GM12878 (cell line): ENCODE data around the gene ABCA13. TPM values are rescaled to one million over a fixed set of nuclear protein-coding genes. Genes with fewer than 3 reads are reported as not detected.

Source experiments
- ATAC-seq: fragments of 200-7000 bp; cut with Tn5 transposase; 3 replicates; pipeline ENCODE4 v1.9.1; 2020; ENCODE audit warnings: mild to moderate bottlenecking, moderate library complexity
- BruUV-seq: library from RNA; stranded (reverse); fragments of 400-500 nt; replicated peaks from 2 replicates; lab custom pipeline; 2021; lab: Mats Ljungman, UMichigan
- CTCF ChIA-PET: fragments of 300-600 bp; sonication (Branson Sonifier 250); formaldehyde crosslinking; extraction: SDS; loops from one replicate; lab custom pipeline; 2021; ENCODE audit warnings: inconsistent platforms; lab: Yijun Ruan, JAX
- POLR2A ChIA-PET: fragments of 350-600 bp; formaldehyde crosslinking; extraction: SDS; loops from one replicate; lab custom pipeline; 2021; ENCODE audit warnings: inconsistent platforms; lab: Charles Lee
- RAD21 ChIA-PET: fragments of 300-600 bp; sonication (Branson Sonifier 250); formaldehyde crosslinking; loops from one replicate; lab custom pipeline; 2023; ENCODE audit warnings: antibody characterized with exemption; ENCODE audit not compliant: unreplicated experiment; lab: Charles Lee
- SMC1A ChIA-PET: fragments of 300-600 bp; sonication (Branson Sonifier 250); formaldehyde crosslinking; loops from one replicate; lab custom pipeline; 2023; ENCODE audit not compliant: unreplicated experiment, uncharacterized antibody; lab: Charles Lee
- DNase-seq: peaks from one replicate; pipeline ENCODE4 v3.0.0-alpha.2; 2011; ENCODE audit warnings: low read depth, low spot score
- FAIRE-seq: peaks from 3 replicates; lab custom pipeline; 2011; peaks lifted over from hg19 to GRCh38; lab: Jason Lieb, UNC
- H2AFZ ChIP-seq: 2 replicates; pipeline ENCODE4 v1.6.0; 2011; ENCODE audit warnings: low read depth, low read length, control low read depth; ENCODE audit not compliant: control insufficient read depth
- H3K27ac ChIP-seq: 2 replicates; pipeline ENCODE4 v1.5.1; 2011; ENCODE audit warnings: control low read depth; ENCODE audit not compliant: control insufficient read depth, insufficient read depth
- H3K27me3 ChIP-seq, 2 experiments: replicated peaks in 1 of 2; 2 replicates each; pipeline versions ENCODE4 v1.6.0 to v1.6.1; 2011; ENCODE audit warnings: low read length in 1 of 2; ENCODE audit not compliant: control insufficient read depth in 2 of 2, insufficient read depth in 2 of 2
- H3K36me3 ChIP-seq, 2 experiments: 2 replicates each; pipeline ENCODE4 v1.5.1; 2011; ENCODE audit warnings: low read length in 1 of 2; ENCODE audit not compliant: control insufficient read depth in 2 of 2, insufficient read depth in 2 of 2
- H3K4me1 ChIP-seq: 2 replicates; pipeline ENCODE4 v1.6.1; 2011; ENCODE audit warnings: mild to moderate bottlenecking, low read length, moderate library complexity, mixed read lengths; ENCODE audit not compliant: control insufficient read depth, insufficient read depth
- H3K4me2 ChIP-seq: 2 replicates; pipeline ENCODE4 v1.6.0; 2011; ENCODE audit warnings: control low read depth; ENCODE audit not compliant: control insufficient read depth, insufficient read depth
- H3K4me3 ChIP-seq: fragments of 200-600 bp; sonication (generic); 2 replicates; pipeline ENCODE4 v1.5.1; 2016
- H3K79me2 ChIP-seq: 2 replicates; pipeline ENCODE4 v1.6.0; 2011; ENCODE audit warnings: low read length; ENCODE audit not compliant: control insufficient read depth, insufficient read depth
- H3K9ac ChIP-seq: 2 replicates; pipeline ENCODE4 v1.8.0; 2011; ENCODE audit warnings: low read length, control low read depth, mixed read lengths; ENCODE audit not compliant: control insufficient read depth, insufficient read depth
- H3K9me3 ChIP-seq: replicated peaks from 3 replicates; pipeline ENCODE4 v1.5.1; 2011; ENCODE audit warnings: mild to moderate bottlenecking, low read length; ENCODE audit not compliant: control insufficient read depth, insufficient read depth
- H4K20me1 ChIP-seq: 2 replicates; pipeline ENCODE4 v1.6.0; 2011; ENCODE audit not compliant: control insufficient read depth, insufficient read depth
- BHLHE40 ChIP-seq, 2 experiments: fragments of 450-650 bp in 1 of 2; IDR thresholded peaks; 2 replicates each; pipeline ENCODE4 v1.6.1; 2011 to 2017; ENCODE audit warnings: low read depth in 2 of 2, borderline replicate concordance in 1 of 2, improper control_type of control experiment in 1 of 2, low read length in 1 of 2, mild to moderate bottlenecking in 1 of 2
- CHD1 ChIP-seq: IDR thresholded peaks from 2 replicates; pipeline ENCODE4 v1.6.1; 2012; ENCODE audit warnings: low read depth, low read length, improper control_type of control experiment
- HDGF ChIP-seq: fragments of 450-650 bp; IDR thresholded peaks from 2 replicates; pipeline ENCODE4 v1.6.1; 2016; ENCODE audit warnings: antibody characterized with exemption
- JUND ChIP-seq: IDR thresholded peaks from 2 replicates; pipeline ENCODE4 v1.6.1; 2012; ENCODE audit warnings: low read depth, mild to moderate bottlenecking, low read length, improper control_type of control experiment, moderate library complexity
- KLF5 ChIP-seq: fragments of 450-650 bp; IDR thresholded peaks from 2 replicates; pipeline ENCODE4 v1.6.1; 2014; ENCODE audit warnings: mild to moderate bottlenecking; ENCODE audit not compliant: partially characterized antibody
- MTA2 ChIP-seq: fragments of 450-650 bp; IDR thresholded peaks from 2 replicates; pipeline ENCODE4 v1.6.1; 2016; ENCODE audit warnings: low read depth, mild to moderate bottlenecking, moderate library complexity
- NFYA ChIP-seq: IDR thresholded peaks from 2 replicates; pipeline ENCODE4 v1.6.1; 2011; ENCODE audit warnings: low read depth, mild to moderate bottlenecking, low read length, improper control_type of control experiment, borderline replicate concordance
- POLR2A ChIP-seq: IDR thresholded peaks from 2 replicates; pipeline ENCODE4 v1.6.1; 2011; ENCODE audit warnings: low read depth, mild to moderate bottlenecking, low read length
- POLR2AphosphoS2 ChIP-seq: IDR thresholded peaks from 2 replicates; pipeline ENCODE4 v1.6.1; 2011; ENCODE audit warnings: low read depth, mild to moderate bottlenecking, low read length, improper control_type of control experiment, moderate library complexity
- RCOR1 ChIP-seq: conservative IDR thresholded peaks from 2 replicates; pipeline ENCODE4 v1.6.1; 2012; ENCODE audit warnings: low read depth, low read length, improper control_type of control experiment
- SMARCA5 ChIP-seq: fragments of 450-650 bp; IDR thresholded peaks from 2 replicates; pipeline ENCODE4 v1.6.1; 2017; ENCODE audit warnings: mild to moderate bottlenecking
- SMC3 ChIP-seq: IDR thresholded peaks from 2 replicates; pipeline ENCODE4 v1.6.1; 2011; ENCODE audit warnings: low read length, improper control_type of control experiment, borderline replicate concordance
- TCF12 ChIP-seq: IDR thresholded peaks from 2 replicates; pipeline ENCODE4 v1.6.1; 2011; ENCODE audit warnings: low read depth, mild to moderate bottlenecking, low read length
- YBX1 ChIP-seq: fragments of 450-650 bp; IDR thresholded peaks from 2 replicates; pipeline ENCODE4 v1.6.1; 2016; ENCODE audit warnings: antibody characterized with exemption
- ZSCAN29 ChIP-seq: fragments of 450-650 bp; IDR thresholded peaks from 2 replicates; pipeline ENCODE4 v1.6.1; 2017; ENCODE audit warnings: mild to moderate bottlenecking, moderate library complexity
- WGBS: methylation state at CpG from one replicate; pipeline ENCODE4 v1.1.6; 2016; ENCODE audit warnings: low lambda C conversion rate; ENCODE audit not compliant: insufficient replicate concordance, insufficient coverage; ENCODE audit errors: missing lambda C conversion rate; 5-methylcytosine and 5-hydroxymethylcytosine counted together
- in situ Hi-C: fragments of 300-500 bp; cut with MboI; formaldehyde crosslinking; loops from 9 replicates; pipeline ENCODE4 v1.14.3; 2018; ENCODE audit warnings: mixed read lengths
- intact Hi-C: fragments of 100-400 bp; cut with micrococcal nuclease; formaldehyde crosslinking; loops from one replicate; pipeline ENCODE4 v1.14.2; 2022; ENCODE audit not compliant: unreplicated experiment
- polyA plus RNA-seq, 11 experiments: library from polyadenylated mRNA; depleted of rRNA in 4 of 11; unstranded in 6 of 11; stranded (reverse) in 5 of 11; fragments of >200 nt; fragmentation: Nextera tagmentation in 4 of 11; fragmentation: Illumina TruSeq in 1 of 11; extraction: Ambion mirVana in 4 of 11; extraction: Trizol in 1 of 11; gene quantifications; 1 replicate in 1 of 11; 2 replicates in 10 of 11; pipeline versions ENCODE4 v1.2.1 to v1.2.3, GENCODE V29; 2011 to 2016; ENCODE audit warnings: inconsistent platforms in 2 of 11, missing spikeins in 2 of 11, low read depth in 1 of 11
- total RNA-seq, 4 experiments: library from RNA; depleted of rRNA in 3 of 4; stranded (reverse); fragments of >200 nt in 3 of 4; fragmentation: Illumina TruSeq in 1 of 4; extraction: Trizol in 1 of 4; gene quantifications; 2 replicates each; pipeline versions ENCODE4 v1.2.1 to v1.2.3, GENCODE V29; 2013 to 2021
- TF ChIP-seq, protein P1 (sequence below): fragments of 450-650 bp; IDR thresholded peaks from 2 replicates; pipeline ENCODE4 v1.6.1; 2018; ENCODE audit warnings: borderline replicate concordance, mild to moderate bottlenecking; ENCODE audit not compliant: partially characterized antibody
- TF ChIP-seq, protein P2 (sequence below): IDR thresholded peaks from 2 replicates; pipeline ENCODE4 v1.6.1; 2011; ENCODE audit warnings: low read depth, mild to moderate bottlenecking, low read length, moderate library complexity, borderline replicate concordance; ENCODE audit errors: extremely low read depth

Gene ABCA13
- total and polyA plus RNA-seq, 10 of the 15 experiments (the other 5 are each of a cell fraction or from before 2014, with no cell fraction given) = under 0.01 to 0.98 (median 0.04) TPM; not detected in 2

DNA sequence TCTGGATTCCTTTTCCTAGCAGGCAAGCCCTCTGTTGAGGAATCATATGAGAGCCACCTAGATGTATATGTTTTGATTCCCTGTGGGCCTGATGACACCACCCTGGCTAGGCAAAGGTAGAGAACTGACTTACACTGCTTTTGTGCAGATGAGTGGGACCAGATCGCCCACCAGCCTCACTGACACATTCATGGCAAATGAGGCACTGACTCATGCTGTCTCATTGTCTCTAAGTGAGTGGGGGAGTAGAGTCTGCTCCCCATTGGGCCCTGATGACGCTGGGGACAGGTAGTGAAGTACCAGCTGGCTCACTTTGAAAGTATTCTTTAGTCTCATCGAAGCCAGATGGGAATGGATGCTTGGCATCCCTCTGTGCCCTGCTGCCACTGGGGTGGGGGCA is 326.3 kb downstream of the ABCA13 start:
- Histone ChIP-seq H3K9me3 (no peaks in the 10 kb centered on the region), H3K79me2 (no peaks in the 10 kb centered on the region), H4K20me1 (no peaks in the 10 kb centered on the region), H3K4me3 (no peak overlapping the region), H3K27me3 (no peaks in the 10 kb centered on the region), H3K27ac (no peak overlapping the region), H3K36me3 (no peaks in the 10 kb centered on the region), H3K4me2 (no peak overlapping the region), H2AFZ (no peak overlapping the region), H3K4me1 (no peaks in the 10 kb centered on the region), H3K9ac (no peak overlapping the region)
- POLR2A ChIA-PET = no interaction called here
- RAD21 ChIA-PET = no interaction called here
- TF ChIP-seq POLR2A (no peak), YBX1 (no peak), RCOR1 (no peak), SMARCA5 (no peak), MTA2 (no peak), POLR2AphosphoS2 (no peak)
- intact Hi-C loops (no loop called here), in situ Hi-C loops (no loop called here)
- no peak for ATAC-seq
- WGBS = 3% methylated on average over 3 of the region's 3 CpGs
- CTCF ChIA-PET = no interaction called here
- SMC1A ChIA-PET = no interaction called here
- DNase-seq = no peak
- FAIRE-seq = no peak
- BruUV-seq = no TSS peak

DNA sequence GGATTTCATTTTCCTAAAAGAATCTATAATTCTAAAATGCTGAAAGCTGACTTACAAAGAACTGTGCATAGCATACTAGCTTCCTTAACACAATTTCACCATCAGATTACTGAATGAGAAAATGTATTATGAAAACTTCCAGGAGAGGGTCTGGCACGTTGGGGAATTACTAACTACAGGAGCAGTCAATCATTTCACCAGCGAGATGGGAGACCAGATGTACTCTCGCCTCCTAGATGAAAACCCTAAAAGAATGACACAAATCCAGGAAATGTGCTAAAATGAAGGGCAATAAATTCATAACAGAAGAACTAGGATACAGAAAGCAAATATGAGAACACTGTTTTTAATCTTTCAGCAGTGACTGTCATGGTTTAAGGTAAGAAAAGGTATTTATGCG is 330.8 kb downstream of the ABCA13 start:
- 9% methylated on average over 4 of the region's 4 CpGs for WGBS
- in situ Hi-C loops (no loop called here), intact Hi-C loops (no loop called here)
- FAIRE-seq = no peak
- Histone ChIP-seq H4K20me1 (no peaks in the 10 kb centered on the region), H3K9me3 (no peaks in the 10 kb centered on the region), H3K27me3 (no peaks in the 10 kb centered on the region), H3K4me3 (no peak overlapping the region), H3K4me2 (no peak overlapping the region), H3K4me1 (no peaks in the 10 kb centered on the region), H3K36me3 (no peaks in the 10 kb centered on the region), H3K27ac (no peak overlapping the region), H3K79me2 (no peaks in the 10 kb centered on the region), H3K9ac (no peak overlapping the region), H2AFZ (no peak overlapping the region)
- CTCF ChIA-PET = interaction anchor here (0.6 to 1.5 kb wide), 2 partner anchors 14 to 28 kb away, joined by 3 to 4 read pairs; no protein-coding TSS in a partner anchor
- RAD21 ChIA-PET = no interaction called here
- SMC1A ChIA-PET = no interaction called here
- BruUV-seq = no TSS peak
- POLR2A ChIA-PET = no interaction called here
- no peak for ATAC-seq
- no peak for DNase-seq
- TF ChIP-seq BHLHE40 (IDR thresholded peaks at IDR 0.05; ENCODE audit: borderline replicate concordance in 1 of 2, low read depth in 2 of 2, low read length in 1 of 2) (no peak), ZSCAN29 (no peak), TCF12 (no peak), KLF5 (no peak), NFYA (no peak), JUND (no peak), CHD1 (no peak), SMC3 (no peak), HDGF (no peak)
- TF ChIP-seq, protein P1, sequence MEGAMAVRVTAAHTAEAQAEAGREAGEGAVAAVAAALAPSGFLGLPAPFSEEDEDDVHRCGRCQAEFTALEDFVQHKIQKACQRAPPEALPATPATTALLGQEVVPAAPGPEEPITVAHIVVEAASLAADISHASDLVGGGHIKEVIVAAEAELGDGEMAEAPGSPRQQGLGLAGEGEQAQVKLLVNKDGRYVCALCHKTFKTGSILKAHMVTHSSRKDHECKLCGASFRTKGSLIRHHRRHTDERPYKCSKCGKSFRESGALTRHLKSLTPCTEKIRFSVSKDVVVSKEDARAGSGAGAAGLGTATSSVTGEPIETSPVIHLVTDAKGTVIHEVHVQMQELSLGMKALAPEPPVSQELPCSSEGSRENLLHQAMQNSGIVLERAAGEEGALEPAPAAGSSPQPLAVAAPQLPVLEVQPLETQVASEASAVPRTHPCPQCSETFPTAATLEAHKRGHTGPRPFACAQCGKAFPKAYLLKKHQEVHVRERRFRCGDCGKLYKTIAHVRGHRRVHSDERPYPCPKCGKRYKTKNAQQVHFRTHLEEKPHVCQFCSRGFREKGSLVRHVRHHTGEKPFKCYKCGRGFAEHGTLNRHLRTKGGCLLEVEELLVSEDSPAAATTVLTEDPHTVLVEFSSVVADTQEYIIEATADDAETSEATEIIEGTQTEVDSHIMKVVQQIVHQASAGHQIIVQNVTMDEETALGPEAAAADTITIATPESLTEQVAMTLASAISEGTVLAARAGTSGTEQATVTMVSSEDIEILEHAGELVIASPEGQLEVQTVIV = no peak
- TF ChIP-seq, protein P2, sequence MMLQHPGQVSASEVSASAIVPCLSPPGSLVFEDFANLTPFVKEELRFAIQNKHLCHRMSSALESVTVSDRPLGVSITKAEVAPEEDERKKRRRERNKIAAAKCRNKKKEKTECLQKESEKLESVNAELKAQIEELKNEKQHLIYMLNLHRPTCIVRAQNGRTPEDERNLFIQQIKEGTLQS = no peak
